Measurements from ENCODE around the gene MLLT11.
A peak's percentile ranks its signal among the peaks of the same experiment; 100 is the strongest.
"Not testable (repeated sequence)": the region's sequence is repeated elsewhere in the genome, so short reads cannot be mapped to it uniquely, and the experiment has no call there.

MLLT11 gene

GRCh38 chr1:151085953-151086559 is 25.9 kb downstream of the MLLT11 start:
- TF ChIP-seq CTCF (IDR thresholded peaks at IDR 0.05; ENCODE audit: low read depth, low read length), result no peak
- DNase-seq (ENCODE audit: low read depth, low spot score), result no peak

GRCh38 chr1:151097426-151097825 is 37.2 kb downstream of the MLLT11 start:
- in situ Hi-C loops (cut with HindIII; ENCODE audit: low sequenced_read_pairs); DNase-seq (ENCODE audit: low read depth, low spot score); H3K4me3 ChIP-seq (ENCODE audit: low read depth, low read length): not testable (repeated sequence)

More at GRCh38 chr1:151085953-151086559, 25.9 kb downstream of the MLLT11 start:
- no peak overlapping the region for H3K4me3 ChIP-seq (ENCODE audit: low read depth, low read length)
- in situ Hi-C loops (cut with HindIII; ENCODE audit: low sequenced_read_pairs), result no loop called here

GRCh38 chr1:151098126-151098525 is 37.9 kb downstream of the MLLT11 start:
- no peak overlapping the region for H3K4me3 ChIP-seq (ENCODE audit: low read depth, low read length)
- DNase-seq (ENCODE audit: low read depth, low spot score), result no peak
- no peak for TF ChIP-seq CTCF (IDR thresholded peaks at IDR 0.05; ENCODE audit: low read depth, low read length)
- in situ Hi-C loops (cut with HindIII; ENCODE audit: low sequenced_read_pairs), result no loop called here

- in situ Hi-C loops (cut with HindIII; ENCODE audit: low sequenced_read_pairs), result no loop called here
- no peak for TF ChIP-seq CTCF (IDR thresholded peaks at IDR 0.05; ENCODE audit: low read depth, low read length)
- no peak for DNase-seq (ENCODE audit: low read depth, low spot score)
- H3K4me3 ChIP-seq (ENCODE audit: low read depth, low read length), result no peak overlapping the region
Observed at GRCh38 chr1:151104630-151105029, 44.4 kb downstream of the MLLT11 start.

GRCh38 chr1:151106894-151107293 is 46.7 kb downstream of the MLLT11 start:
- DNase-seq (ENCODE audit: low read depth, low spot score), result peak; percentile 52
- H3K4me3 ChIP-seq (ENCODE audit: low read depth, low read length), result no peak overlapping the region
- in situ Hi-C loops (cut with HindIII; ENCODE audit: low sequenced_read_pairs), result no loop called here
- no peak for TF ChIP-seq CTCF (IDR thresholded peaks at IDR 0.05; ENCODE audit: low read depth, low read length)

GRCh38 chr1:151108331-151108730 is 48.1 kb downstream of the MLLT11 start:
- DNase-seq (ENCODE audit: low read depth, low spot score), result no peak
- in situ Hi-C loops (cut with HindIII; ENCODE audit: low sequenced_read_pairs), result no loop called here
- no peak overlapping the region for H3K4me3 ChIP-seq (ENCODE audit: low read depth, low read length)
- TF ChIP-seq CTCF (IDR thresholded peaks at IDR 0.05; ENCODE audit: low read depth, low read length), result no peak

- H3K4me3 ChIP-seq (ENCODE audit: low read depth, low read length), result no peak overlapping the region
- in situ Hi-C loops (cut with HindIII; ENCODE audit: low sequenced_read_pairs), result no loop called here
- no peak for DNase-seq (ENCODE audit: low read depth, low spot score)
- no peak for TF ChIP-seq CTCF (IDR thresholded peaks at IDR 0.05; ENCODE audit: low read depth, low read length)
Observed at GRCh38 chr1:151113877-151114276, 53.7 kb downstream of the MLLT11 start.
